ENCODE results near the gene PAOX. TPM values are rescaled to one million over a fixed set of nuclear protein-coding genes. Genes with fewer than 3 reads are reported as not detected.
A peak's percentile ranks its signal among the peaks of the same experiment; 100 is the strongest.

PAOX gene
- 1.3 and 4.1 TPM in 2 replicates for total RNA-seq (2014; rRNA removed; shearing (Covaris generic))

DNA sequence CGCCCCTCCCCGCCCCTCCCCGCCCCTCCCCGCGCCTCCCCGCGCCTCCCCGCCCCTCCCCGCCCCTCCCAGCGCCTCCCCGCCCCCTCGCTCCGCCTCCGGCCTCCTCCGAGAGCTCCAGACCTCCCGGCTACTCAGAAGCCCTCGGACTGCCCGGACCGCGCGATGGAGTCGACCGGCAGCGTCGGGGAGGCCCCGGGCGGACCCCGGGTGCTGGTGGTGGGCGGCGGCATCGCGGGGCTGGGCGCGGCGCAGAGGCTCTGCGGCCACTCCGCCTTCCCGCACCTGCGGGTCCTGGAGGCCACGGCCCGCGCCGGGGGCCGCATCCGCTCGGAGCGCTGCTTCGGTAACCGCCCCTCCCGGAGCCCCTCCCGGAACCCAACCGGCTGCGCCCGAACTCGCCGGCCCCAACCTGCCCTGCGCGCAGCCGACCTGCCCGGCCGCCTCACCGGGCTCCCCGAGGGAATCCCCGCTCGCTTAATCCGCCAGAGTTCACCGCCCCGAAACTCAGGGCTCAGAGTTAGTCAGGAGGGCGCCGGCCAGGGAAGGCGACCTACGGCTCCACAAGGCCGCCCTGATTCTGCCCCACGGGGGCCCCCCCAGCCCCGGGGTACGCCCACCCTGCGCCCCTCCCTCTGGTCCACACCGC lies at the start of gene PAOX:
Gene PAOX, plus strand, starts transcription at position 111 of the 649 bp plus-strand sequence. Its CDS starts 55 bp downstream, at position 166.
- H3K4me3 ChIP-seq (ENCODE audit: insufficient read depth, low read depth, low read length): peak within 1 kb of the TSS; percentile 73
- H3K27me3 ChIP-seq (ENCODE audit: control insufficient read depth, insufficient read depth, low read length): peaks cover 43% of the 10 kb centered on the region
- H3K36me3 ChIP-seq (replicated peaks; ENCODE audit: control insufficient read depth, insufficient read depth, low read length): no peaks in the 10 kb centered on the region
- peak; percentile 98 for DNase-seq

DNA sequence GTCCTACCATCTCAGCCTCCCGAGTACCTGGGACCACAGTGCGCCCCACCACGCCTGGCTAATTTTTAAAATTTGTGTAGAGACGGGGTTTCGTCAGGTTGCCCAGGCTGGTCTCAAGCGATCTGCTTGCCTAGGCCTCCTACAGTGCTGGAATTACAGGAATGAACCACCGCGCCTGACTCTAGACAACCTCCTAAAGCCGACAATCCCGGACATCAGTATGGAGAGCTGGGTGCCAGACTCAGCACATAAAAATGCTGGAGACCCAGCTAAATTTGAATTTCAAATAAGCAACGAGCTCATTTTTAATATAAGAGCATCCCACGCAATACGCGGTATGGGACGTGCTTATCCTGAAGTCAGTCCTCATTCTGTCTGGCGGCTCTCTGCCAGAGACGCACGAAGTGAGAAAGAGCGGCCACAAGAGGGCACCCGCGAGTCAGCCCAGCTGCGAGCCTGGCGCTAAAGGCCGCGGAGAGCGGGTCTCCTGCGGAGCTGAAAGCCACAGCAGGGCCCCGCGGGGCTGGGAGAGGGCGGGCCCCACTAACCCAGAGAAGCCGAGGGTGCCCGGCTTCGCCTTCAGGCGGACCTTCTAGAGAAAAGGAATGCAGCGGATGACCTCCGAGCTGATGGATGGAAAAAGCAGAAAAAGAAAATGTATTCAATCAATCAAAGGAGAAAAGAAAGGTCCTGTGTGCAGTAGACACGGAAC lies 49.4 kb upstream of the PAOX start:
- no peak overlapping the region for H3K4me3 ChIP-seq (ENCODE audit: insufficient read depth, low read depth, low read length)
- DNase-seq: peak; percentile 95
- H3K36me3 ChIP-seq (replicated peaks; ENCODE audit: control insufficient read depth, insufficient read depth, low read length): no peaks in the 10 kb centered on the region
- peaks cover 81% of the 10 kb centered on the region for H3K27me3 ChIP-seq (ENCODE audit: control insufficient read depth, insufficient read depth, low read length)

DNA sequence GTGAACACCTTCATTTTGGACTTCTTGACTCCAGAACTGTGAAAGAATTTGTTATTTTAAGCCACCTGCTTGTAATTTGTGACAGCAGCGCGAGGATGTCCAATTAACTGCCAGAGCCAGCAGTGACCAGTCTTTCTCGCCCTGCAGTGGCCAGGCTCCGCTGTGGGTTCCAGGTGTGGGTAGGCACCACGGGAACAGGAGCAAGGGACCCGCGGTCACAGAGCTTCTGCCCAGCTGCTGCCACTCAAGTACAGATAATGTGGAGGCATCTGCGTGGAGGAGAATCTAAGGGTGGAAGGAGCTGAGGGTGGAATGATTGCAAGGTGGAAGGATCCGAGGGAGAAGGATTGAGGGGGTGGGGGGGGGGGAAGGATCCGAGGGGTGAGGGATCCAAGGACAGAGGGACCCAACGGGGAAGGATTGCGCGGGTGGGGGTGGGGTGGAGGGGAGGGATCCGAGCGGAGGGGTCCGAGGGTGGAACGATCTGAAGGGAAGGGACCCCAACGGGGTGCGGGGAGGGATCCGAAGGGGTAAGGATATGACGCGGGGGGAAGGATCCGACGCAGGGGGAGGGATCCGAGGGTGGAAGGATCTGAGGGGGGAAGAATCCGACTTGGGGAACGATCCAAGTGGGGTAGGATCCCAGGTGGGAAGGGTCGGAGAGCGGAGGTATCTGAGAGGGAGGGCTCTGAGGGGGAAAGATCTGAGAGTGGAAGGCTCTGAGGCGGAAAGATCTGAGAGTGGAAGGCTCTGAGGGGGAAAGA lies 45.9 kb upstream of the PAOX start:
- Histone ChIP-seq H3K27me3 (ENCODE audit: control insufficient read depth, insufficient read depth, low read length) (peaks cover 76% of the 10 kb centered on the region), H3K36me3 (replicated peaks; ENCODE audit: control insufficient read depth, insufficient read depth, low read length) (no peaks in the 10 kb centered on the region), H3K4me3 (ENCODE audit: insufficient read depth, low read depth, low read length) (no peak overlapping the region)
- peak; percentile 43 for DNase-seq

DNA sequence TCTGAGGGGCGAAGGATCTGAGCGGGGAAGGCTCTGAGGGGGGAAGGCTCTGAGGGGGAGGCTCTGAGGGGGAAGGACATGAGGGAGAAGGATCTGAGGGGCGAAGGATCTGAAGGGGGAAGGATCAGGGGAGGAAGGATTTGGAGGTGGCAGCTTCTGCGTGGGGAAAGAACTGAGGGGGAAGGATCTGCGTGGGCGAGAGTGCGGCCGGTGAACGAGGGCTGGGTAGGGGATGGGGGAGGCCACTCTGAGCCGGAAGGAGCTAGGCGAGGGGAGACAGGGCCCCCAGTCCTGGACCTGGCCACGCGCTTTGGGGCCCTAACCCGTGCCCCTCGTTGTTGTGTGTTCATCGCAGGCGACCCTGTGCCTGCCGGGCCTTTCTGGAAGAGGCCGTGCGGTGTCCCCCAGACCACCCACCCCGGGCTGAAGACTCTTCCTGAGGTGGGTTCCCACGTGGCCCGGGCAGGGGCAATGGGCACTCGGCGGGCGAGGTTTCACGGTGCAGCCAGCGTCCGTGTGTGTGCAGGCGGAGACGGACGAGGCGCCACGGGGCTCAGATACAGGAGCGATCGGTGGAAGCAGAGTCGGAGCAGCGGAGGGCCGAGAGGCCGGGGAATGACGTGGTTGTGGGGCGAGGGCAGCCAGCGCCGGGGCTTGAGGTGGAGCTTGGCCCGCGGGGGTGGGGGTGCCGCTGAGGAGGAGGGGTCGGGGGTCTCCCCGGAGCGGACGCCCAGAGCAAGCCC lies 44.4 kb upstream of the PAOX start:
- Histone ChIP-seq H3K4me3 (ENCODE audit: insufficient read depth, low read depth, low read length) (peak overlapping the region; percentile 36; the same call in 1 of the 2 replicates), H3K36me3 (replicated peaks; ENCODE audit: control insufficient read depth, insufficient read depth, low read length) (no peaks in the 10 kb centered on the region), H3K27me3 (ENCODE audit: control insufficient read depth, insufficient read depth, low read length) (peaks cover 61% of the 10 kb centered on the region)
- no peak for DNase-seq

DNA sequence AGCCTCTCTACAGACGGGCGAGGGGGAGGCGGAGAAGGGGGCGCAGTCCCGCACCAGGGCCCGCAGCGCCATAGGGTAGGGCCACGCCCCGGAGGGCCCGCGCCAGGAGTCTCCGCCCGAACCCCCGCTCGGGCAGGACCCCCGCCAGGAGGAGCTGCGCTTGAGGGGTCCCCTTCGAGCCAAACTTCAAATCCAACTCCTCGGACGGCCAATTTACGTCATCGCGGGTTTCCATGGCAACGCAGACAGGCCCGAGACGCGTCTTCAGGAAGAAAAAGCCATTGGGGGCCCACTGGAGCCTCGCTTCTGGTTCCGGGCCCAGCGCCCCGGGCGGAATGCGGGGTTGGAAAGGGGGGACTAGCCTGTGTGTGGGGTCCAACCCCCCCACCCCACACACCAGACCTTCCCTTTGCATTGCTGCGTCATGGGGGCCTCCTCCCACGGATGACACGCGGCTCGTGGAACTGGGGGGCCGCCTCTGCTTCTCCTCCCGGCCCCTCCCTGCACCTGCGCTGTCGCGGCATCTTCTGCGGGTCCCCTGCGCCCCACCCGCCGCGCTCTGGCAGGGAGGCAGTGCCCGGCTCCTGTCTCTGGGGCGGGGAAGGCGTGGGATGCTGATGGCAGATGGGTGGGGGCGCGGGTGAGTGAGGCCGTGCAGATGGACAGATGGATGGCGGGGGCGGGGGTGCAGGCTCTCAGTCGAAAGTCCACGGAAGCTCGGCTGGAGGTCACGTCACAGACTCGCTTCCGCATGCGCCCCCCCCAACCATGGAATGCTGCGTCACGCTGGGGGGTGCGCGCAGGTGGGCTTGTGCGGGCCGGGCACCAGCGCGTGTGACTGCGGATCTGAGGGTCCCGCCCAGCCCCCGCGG lies 43.6 kb upstream of the PAOX start:
- DNase-seq: peak; percentile 92
- peaks cover 58% of the 10 kb centered on the region for H3K27me3 ChIP-seq (ENCODE audit: control insufficient read depth, insufficient read depth, low read length)

DNA sequence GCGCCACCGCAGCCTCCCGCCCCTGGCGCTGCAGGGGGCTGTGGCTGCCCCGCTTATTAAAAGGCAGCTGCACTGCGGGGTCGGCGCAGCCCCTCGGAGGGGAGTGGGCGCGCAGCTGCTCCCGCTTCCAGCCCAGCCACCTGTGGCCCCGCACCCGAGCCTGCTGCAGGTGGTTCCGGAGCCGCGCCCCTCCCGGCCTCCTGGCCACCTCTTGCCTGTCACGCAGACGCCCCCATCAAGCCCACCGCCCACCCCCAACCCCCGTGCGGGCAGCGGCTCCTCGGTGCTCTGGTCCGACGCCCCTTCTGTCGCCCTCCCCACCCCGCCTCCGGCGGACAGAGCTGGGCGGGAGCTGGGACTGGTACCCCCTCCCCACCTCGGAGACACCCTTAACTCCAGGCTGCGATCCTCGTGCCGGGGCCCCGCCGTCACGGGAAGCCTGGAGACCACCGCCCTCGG lies 42.9 kb upstream of the PAOX start:
- Histone ChIP-seq H3K4me3 (ENCODE audit: insufficient read depth, low read depth, low read length) (no peak overlapping the region), H3K36me3 (replicated peaks; ENCODE audit: control insufficient read depth, insufficient read depth, low read length) (no peaks in the 10 kb centered on the region), H3K27me3 (ENCODE audit: control insufficient read depth, insufficient read depth, low read length) (peaks cover 53% of the 10 kb centered on the region)
- peak; percentile 83 for DNase-seq

More for the DNA sequence above, 43.6 kb upstream of the PAOX start:
- Histone ChIP-seq H3K36me3 (replicated peaks; ENCODE audit: control insufficient read depth, insufficient read depth, low read length) (no peaks in the 10 kb centered on the region), H3K4me3 (ENCODE audit: insufficient read depth, low read depth, low read length) (peak overlapping the region; percentile 36; the same call in 1 of the 2 replicates)

DNA sequence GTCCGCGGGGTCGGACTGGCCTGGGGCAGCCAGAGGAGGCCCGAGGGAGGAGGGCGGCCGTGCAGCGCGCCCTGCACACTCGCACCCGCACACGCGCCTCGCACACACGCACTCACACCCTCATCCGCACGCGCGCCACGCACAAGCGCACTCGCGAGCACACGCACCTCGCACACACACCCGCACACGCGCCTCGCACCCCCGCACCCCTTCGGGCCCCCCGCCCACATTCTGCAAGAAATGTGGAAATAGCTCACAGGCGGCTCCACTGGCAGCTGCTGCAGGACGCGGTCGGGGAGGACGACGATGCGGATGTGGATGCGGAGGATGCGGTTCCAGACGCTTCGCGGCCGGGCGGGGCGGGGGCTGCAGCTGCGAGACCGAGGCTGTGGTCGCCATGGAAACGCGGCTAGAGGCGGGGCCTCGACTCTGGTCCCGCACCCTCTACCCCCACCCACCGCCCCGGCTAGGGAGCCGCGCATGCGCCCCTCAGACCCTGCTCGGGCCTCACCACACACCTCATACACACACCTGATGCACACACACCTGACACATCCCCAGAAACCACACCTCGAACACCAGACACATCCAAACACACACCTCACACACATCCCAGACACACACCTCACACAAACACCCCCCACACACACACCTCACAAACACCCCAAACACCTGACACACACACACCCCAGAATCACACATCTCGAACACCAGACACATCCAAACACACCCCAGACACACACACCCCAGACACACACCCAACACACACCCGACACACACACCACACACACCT lies 42.3 kb upstream of the PAOX start, which contains the start of gene CALY:
Gene CALY, minus strand, starts transcription at position 320 of the 793 bp plus-strand sequence. CDS start 7,907 bp downstream, outside the sequence.
- H3K27me3 ChIP-seq (ENCODE audit: control insufficient read depth, insufficient read depth, low read length): peaks cover 49% of the 10 kb centered on the region
- H3K4me3 ChIP-seq (ENCODE audit: insufficient read depth, low read depth, low read length): no peak within 1 kb of the TSS
- DNase-seq: peak; percentile 97
- no peaks in the 10 kb centered on the region for H3K36me3 ChIP-seq (replicated peaks; ENCODE audit: control insufficient read depth, insufficient read depth, low read length)

DNA sequence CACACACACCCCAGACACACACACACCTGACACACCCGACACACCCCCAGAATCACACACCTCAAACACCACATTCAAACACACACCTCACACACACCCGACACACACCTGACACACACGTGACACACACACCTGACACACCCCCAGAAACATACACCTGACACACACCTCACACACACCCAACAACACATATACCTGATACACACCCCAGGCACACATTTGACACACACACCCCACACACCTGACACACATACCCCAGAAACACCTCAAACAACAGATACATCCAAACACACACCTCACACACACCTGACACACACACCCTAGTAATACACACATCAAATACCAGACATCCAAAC lies 41.7 kb upstream of the PAOX start:
- Histone ChIP-seq H3K36me3 (replicated peaks; ENCODE audit: control insufficient read depth, insufficient read depth, low read length) (no peaks in the 10 kb centered on the region), H3K4me3 (ENCODE audit: insufficient read depth, low read depth, low read length) (no peak overlapping the region), H3K27me3 (ENCODE audit: control insufficient read depth, insufficient read depth, low read length) (peaks cover 43% of the 10 kb centered on the region)
- DNase-seq: no peak

DNA sequence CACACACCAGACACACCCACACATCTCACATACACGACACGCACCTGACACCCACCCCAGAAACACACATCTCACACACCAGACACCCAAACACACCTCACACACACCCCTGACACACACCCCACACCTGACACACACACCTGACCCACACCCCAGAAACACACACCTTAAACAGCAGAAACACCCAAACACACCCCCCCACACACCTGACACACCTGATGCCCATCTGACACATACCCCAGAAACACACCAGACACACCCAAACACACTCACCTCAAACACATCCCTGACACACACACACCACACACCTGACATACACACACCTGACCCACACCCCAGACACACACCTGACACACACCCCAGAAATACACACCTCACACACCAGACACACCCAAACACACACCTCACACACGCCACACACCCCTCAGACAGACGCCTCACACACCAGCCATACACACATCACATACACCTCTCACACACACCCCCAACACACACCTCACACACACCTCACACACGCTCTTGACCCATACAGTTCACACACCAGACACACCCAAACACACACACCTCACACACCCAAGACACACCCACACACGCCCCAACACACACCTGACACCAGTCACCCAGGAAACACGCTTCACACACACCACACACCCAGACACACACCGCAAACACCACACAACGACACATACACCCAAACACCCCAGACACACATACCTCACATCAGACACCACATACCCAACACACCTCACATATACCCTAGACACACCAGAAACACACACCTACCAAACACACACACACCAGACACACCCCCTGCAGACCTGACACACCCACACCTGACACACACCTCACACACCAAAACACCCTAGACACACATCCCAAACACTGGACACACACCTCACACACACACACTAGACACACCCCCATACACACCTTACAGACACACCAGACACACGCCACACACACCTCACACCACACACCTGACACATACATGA lies 40.7 kb upstream of the PAOX start:
- Histone ChIP-seq H3K27me3 (ENCODE audit: control insufficient read depth, insufficient read depth, low read length) (peaks cover 37% of the 10 kb centered on the region), H3K36me3 (replicated peaks; ENCODE audit: control insufficient read depth, insufficient read depth, low read length) (no peaks in the 10 kb centered on the region), H3K4me3 (ENCODE audit: insufficient read depth, low read depth, low read length) (no peak overlapping the region)
- DNase-seq: no peak

DNA sequence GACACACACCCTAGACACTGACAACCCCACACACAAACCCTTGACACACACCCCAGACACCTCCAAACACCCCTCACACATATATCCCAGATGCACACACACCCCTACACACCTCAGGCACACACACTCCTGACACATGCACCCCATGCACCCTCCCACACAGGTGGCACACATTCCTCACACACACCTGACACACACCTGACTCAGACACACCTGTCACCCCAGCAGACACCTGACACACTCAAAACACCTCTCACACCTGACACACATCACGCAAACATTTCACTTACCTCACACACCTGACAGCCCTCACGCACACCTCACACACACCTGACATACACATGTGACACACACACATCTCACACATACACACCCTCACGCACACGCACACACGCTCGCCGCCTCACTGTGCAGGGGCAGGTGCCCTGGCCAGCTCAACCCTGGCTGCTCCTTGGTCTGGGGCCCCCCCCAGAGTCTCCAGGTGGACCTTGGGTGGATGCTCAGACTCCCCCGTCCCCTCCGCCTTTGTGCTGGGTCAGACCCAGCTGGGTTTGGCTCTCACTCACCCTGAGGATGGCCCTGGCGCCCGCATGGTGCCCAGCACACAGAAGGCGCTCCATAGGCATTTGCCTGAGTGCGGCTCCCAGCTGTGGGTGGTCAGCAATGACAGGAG lies 39.2 kb upstream of the PAOX start:
- H3K36me3 ChIP-seq (replicated peaks; ENCODE audit: control insufficient read depth, insufficient read depth, low read length): no peaks in the 10 kb centered on the region
- DNase-seq: peak; percentile 54
- peaks cover 28% of the 10 kb centered on the region for H3K27me3 ChIP-seq (ENCODE audit: control insufficient read depth, insufficient read depth, low read length)
- H3K4me3 ChIP-seq (ENCODE audit: insufficient read depth, low read depth, low read length): no peak overlapping the region

DNA sequence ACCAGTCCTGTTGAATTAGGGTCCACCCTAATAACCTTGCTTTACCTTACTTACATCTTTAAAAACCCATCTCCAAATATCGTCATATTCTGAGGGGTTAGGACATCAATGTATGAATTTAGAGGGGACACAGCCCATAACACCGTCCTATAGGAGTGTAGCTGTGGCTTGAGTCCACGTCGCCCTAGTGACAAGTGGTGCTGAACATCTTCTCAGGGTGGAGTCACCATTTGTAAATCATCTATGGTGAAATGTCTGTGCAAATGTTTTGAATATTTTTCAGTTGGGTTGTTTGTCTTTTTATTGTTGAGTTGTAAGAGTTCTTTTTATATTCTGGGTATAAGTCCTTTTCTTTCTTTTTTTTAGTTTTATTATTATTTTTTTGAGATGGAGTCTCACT lies 37.1 kb upstream of the PAOX start:
- Histone ChIP-seq H3K4me3 (ENCODE audit: insufficient read depth, low read depth, low read length) (no peak overlapping the region), H3K27me3 (ENCODE audit: control insufficient read depth, insufficient read depth, low read length) (peaks cover 7% of the 10 kb centered on the region), H3K36me3 (replicated peaks; ENCODE audit: control insufficient read depth, insufficient read depth, low read length) (no peaks in the 10 kb centered on the region)
- no peak for DNase-seq

All from H7 (cell line).